H1 (cell line): ENCODE results near the gene CEP104. TPM values are rescaled to one million over a fixed set of nuclear protein-coding genes. Genes with fewer than 3 reads are reported as not detected.

Experiments used
- ATF2 ChIP-seq: IDR thresholded peaks from 2 replicates; pipeline ENCODE4 v1.6.1; 2012; ENCODE audit warnings: low read length, inconsistent platforms
- BACH1 ChIP-seq: IDR thresholded peaks from 2 replicates; pipeline ENCODE4 v1.6.1; 2012; ENCODE audit warnings: low read length, improper control_type of control experiment
- CHD2 ChIP-seq: IDR thresholded peaks from 2 replicates; pipeline ENCODE4 v1.6.1; 2012; ENCODE audit warnings: low read length, improper control_type of control experiment
- CREB1 ChIP-seq: IDR thresholded peaks from 2 replicates; pipeline ENCODE4 v1.6.1; 2012; ENCODE audit warnings: inconsistent platforms
- EGR1 ChIP-seq: IDR thresholded peaks from 2 replicates; pipeline ENCODE4 v1.6.1; 2011; ENCODE audit warnings: low read depth, low read length, borderline replicate concordance
- FOSL1 ChIP-seq: IDR thresholded peaks from 2 replicates; pipeline ENCODE4 v1.6.1; 2011; ENCODE audit warnings: mild to moderate bottlenecking, low read depth, low read length, moderate library complexity; ENCODE audit not compliant: insufficient read depth
- HDAC2 ChIP-seq, 2 experiments: fragments of 300-600 bp in 1 of 2; sonication (generic) in 1 of 2; IDR thresholded peaks; 2 replicates each; pipeline ENCODE4 v1.6.1; 2011 to 2012; ENCODE audit warnings: low read depth in 2 of 2, low read length in 2 of 2, mild to moderate bottlenecking in 2 of 2, moderate library complexity in 2 of 2, borderline replicate concordance in 1 of 2, inconsistent platforms in 1 of 2
- HDAC6 ChIP-seq: IDR thresholded peaks from one replicate; pipeline ENCODE4 v1.7.1; 2012; ENCODE audit warnings: low read depth, mild to moderate bottlenecking, inconsistent platforms, low read length, moderate library complexity
- MAX ChIP-seq: IDR thresholded peaks from 2 replicates; pipeline ENCODE4 v1.6.1; 2012; ENCODE audit warnings: inconsistent platforms
- PHF8 ChIP-seq: fragments of 200-600 bp; sonication (generic); conservative IDR thresholded peaks from 2 replicates; pipeline ENCODE4 v1.7.1; 2012; ENCODE audit warnings: low read depth, mild to moderate bottlenecking, inconsistent platforms, low read length, moderate library complexity
- POU5F1 ChIP-seq: IDR thresholded peaks from 2 replicates; pipeline ENCODE4 v1.6.1; 2011; ENCODE audit warnings: low read depth, mild to moderate bottlenecking, low read length, moderate library complexity
- RFX5 ChIP-seq: IDR thresholded peaks from 2 replicates; pipeline ENCODE4 v1.6.1; 2011; ENCODE audit warnings: low read depth, low read length, improper control_type of control experiment, borderline replicate concordance
- RXRA ChIP-seq: IDR thresholded peaks from 2 replicates; pipeline ENCODE4 v1.6.1; 2011; ENCODE audit warnings: low read depth, mild to moderate bottlenecking, low read length, moderate library complexity; ENCODE audit not compliant: insufficient read depth
- SAP30 ChIP-seq: fragments of 300-600 bp; sonication (generic); IDR thresholded peaks from 2 replicates; pipeline ENCODE4 v1.7.1; 2012; ENCODE audit warnings: low read length, moderate library complexity, mild to moderate bottlenecking, inconsistent platforms; ENCODE audit not compliant: insufficient read depth, insufficient replicate concordance
- SIX5 ChIP-seq: IDR thresholded peaks from 2 replicates; pipeline ENCODE4 v1.6.1; 2011; ENCODE audit warnings: mild to moderate bottlenecking, low read depth, low read length
- SP2 ChIP-seq: IDR thresholded peaks from 2 replicates; pipeline ENCODE4 v1.6.1; 2012; ENCODE audit warnings: mild to moderate bottlenecking, low read length, inconsistent platforms
- SP4 ChIP-seq: IDR thresholded peaks from 2 replicates; pipeline ENCODE4 v1.6.1; 2012; ENCODE audit warnings: low read length, inconsistent platforms
- SUZ12 ChIP-seq: fragments of 200-600 bp; sonication (generic); IDR thresholded peaks from 2 replicates; pipeline ENCODE4 v1.6.1; 2012; ENCODE audit warnings: mild to moderate bottlenecking, inconsistent platforms, low read length, moderate library complexity, mixed read lengths
- TEAD4 ChIP-seq: IDR thresholded peaks from 2 replicates; pipeline ENCODE4 v1.6.1; 2012; ENCODE audit warnings: low read depth, low read length, inconsistent platforms, mixed read lengths
- YY1 ChIP-seq: IDR thresholded peaks from 2 replicates; pipeline ENCODE4 v1.6.1; 2011; ENCODE audit warnings: low read depth, mild to moderate bottlenecking, low read length
- ZNF274 ChIP-seq: IDR thresholded peaks from 2 replicates; pipeline ENCODE4 v1.7.0; 2012; ENCODE audit warnings: low read length, borderline replicate concordance; ENCODE audit errors: extremely low read depth
- polyA plus RNA-seq, 7 experiments: library from polyadenylated mRNA; depleted of rRNA in 3 of 7; stranded (reverse) in 5 of 7; unstranded in 2 of 7; fragments of >200 nt in 5 of 7; fragments of 200-250 nt in 2 of 7; gene quantifications; 1 replicate in 5 of 7; 2 replicates in 1 of 7; 4 replicates in 1 of 7; pipeline versions ENCODE4 v1.2.1 to v1.2.3, GENCODE V29; 2011 to 2013; ENCODE audit warnings: missing spikeins in 2 of 7, mixed read lengths in 2 of 7
- total RNA-seq: library from RNA; stranded (reverse); fragmentation: NEBNext Ultra II Directional; extraction: Animal tissue kit (Norgen Biotek cat#: 25700); gene quantifications from 2 replicates; pipeline ENCODE4 v1.2.1, GENCODE V29; 2021
- TF ChIP-seq, protein P1 (sequence below), 3 experiments: IDR thresholded peaks; 1 replicate in 2 of 3; 2 replicates in 1 of 3; pipeline versions ENCODE4 v1.5.1 to v1.6.1; 2011; ENCODE audit warnings: low read length in 3 of 3, mild to moderate bottlenecking in 3 of 3, inconsistent platforms in 2 of 3, low read depth in 1 of 3, moderate library complexity in 1 of 3; ENCODE audit not compliant: insufficient read depth in 1 of 3; ENCODE audit errors: control extremely low read depth in 1 of 3

The CEP104 gene
- total and polyA plus RNA-seq, 2 of the 8 experiments (the other 6 are each of a cell fraction or from before 2014, with no cell fraction given): 8.0 to 43.9 TPM

DNA sequence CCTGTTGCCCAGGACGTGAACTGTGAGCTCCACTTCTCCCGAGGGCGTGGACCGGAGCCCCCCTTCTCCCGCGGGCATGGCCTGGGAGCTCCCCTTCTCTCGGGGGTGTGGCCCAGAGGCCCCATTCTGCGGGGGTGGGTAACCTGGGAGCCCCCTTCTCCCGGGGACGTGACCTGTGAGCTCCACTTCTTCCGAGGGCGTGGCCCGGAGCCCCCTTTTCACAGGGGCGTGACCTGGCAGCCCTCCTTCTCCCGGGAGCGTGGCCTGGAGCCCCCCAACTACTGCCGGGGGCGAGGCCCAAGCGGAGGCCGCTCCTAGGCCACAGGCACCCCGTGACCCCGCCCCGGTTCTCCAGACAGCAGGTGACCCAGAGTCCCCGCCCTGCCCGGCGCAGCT lies 42.7 kb upstream of the CEP104 start (continued):
- TF ChIP-seq, protein P1, sequence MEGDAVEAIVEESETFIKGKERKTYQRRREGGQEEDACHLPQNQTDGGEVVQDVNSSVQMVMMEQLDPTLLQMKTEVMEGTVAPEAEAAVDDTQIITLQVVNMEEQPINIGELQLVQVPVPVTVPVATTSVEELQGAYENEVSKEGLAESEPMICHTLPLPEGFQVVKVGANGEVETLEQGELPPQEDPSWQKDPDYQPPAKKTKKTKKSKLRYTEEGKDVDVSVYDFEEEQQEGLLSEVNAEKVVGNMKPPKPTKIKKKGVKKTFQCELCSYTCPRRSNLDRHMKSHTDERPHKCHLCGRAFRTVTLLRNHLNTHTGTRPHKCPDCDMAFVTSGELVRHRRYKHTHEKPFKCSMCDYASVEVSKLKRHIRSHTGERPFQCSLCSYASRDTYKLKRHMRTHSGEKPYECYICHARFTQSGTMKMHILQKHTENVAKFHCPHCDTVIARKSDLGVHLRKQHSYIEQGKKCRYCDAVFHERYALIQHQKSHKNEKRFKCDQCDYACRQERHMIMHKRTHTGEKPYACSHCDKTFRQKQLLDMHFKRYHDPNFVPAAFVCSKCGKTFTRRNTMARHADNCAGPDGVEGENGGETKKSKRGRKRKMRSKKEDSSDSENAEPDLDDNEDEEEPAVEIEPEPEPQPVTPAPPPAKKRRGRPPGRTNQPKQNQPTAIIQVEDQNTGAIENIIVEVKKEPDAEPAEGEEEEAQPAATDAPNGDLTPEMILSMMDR (IDR thresholded peaks at IDR 0.05; ENCODE audit: control extremely low read depth in 1 of 3, insufficient read depth in 1 of 3, low read depth in 1 of 3, low read length in 3 of 3): peak in 2 of 3 experiments; percentile 25 to 36; a peak in 2 of 4 replicates
- TF ChIP-seq SP4: no peak
- TF ChIP-seq SAP30: peak; percentile 70
- no peak for TF ChIP-seq EGR1
- TF ChIP-seq TEAD4: no peak
- no peak for TF ChIP-seq ATF2
- TF ChIP-seq POU5F1: no peak
- TF ChIP-seq YY1: no peak
- TF ChIP-seq FOSL1: no peak
- TF ChIP-seq SP2: no peak
- TF ChIP-seq HDAC2 (IDR thresholded peaks at IDR 0.05; ENCODE audit: borderline replicate concordance in 1 of 2, low read depth in 2 of 2, low read length in 2 of 2): peak; percentile 18 to 55; a peak in 1 of 4 replicates
- no peak for TF ChIP-seq SIX5
- TF ChIP-seq SUZ12: no peak
- peak; percentile 52; the same call in 1 of the 2 replicates for TF ChIP-seq BACH1
- TF ChIP-seq MAX: no peak
- no peak for TF ChIP-seq CHD2
- TF ChIP-seq RXRA: no peak
- TF ChIP-seq ZNF274: no peak
- no peak for TF ChIP-seq RFX5
- TF ChIP-seq PHF8: peak; percentile 75; the same call in 1 of the 2 replicates
- no peak for TF ChIP-seq CREB1
- TF ChIP-seq HDAC6: no peak
